RWPE2 (cell line): ENCODE data around the gene GP2.

Source experiments
- ATAC-seq: fragments of 200-7000 bp; cut with Tn5 transposase; 3 replicates; pipeline ENCODE4 v1.9.1; 2021; ENCODE audit warnings: low read depth
- DNase-seq: peaks from one replicate; pipeline ENCODE4 v3.0.0-alpha.2; 2020; ENCODE audit warnings: low spot score
- H3K27ac ChIP-seq: fragments of 450-650 bp; 2 replicates; pipeline ENCODE4 v1.5.1; 2017; ENCODE audit warnings: mild to moderate bottlenecking; ENCODE audit not compliant: poor library complexity, severe bottlenecking
- H3K27me3 ChIP-seq: fragments of 250-450 bp; sonication (Bioruptor Pico); 2 replicates; pipeline ENCODE4 v1.5.1; 2021; ENCODE audit warnings: mild to moderate bottlenecking, moderate library complexity; ENCODE audit not compliant: insufficient read depth, poor library complexity, severe bottlenecking
- H3K36me3 ChIP-seq: fragments of 250-450 bp; sonication (Bioruptor Pico); 2 replicates; pipeline ENCODE4 v1.5.1; 2020; ENCODE audit warnings: low read depth, mild to moderate bottlenecking, moderate library complexity
- H3K4me1 ChIP-seq: fragments of 250-450 bp; sonication (Bioruptor Pico); 2 replicates; pipeline ENCODE4 v1.5.1; 2021; ENCODE audit warnings: mild to moderate bottlenecking, moderate library complexity; ENCODE audit not compliant: insufficient read depth, poor library complexity, severe bottlenecking
- H3K4me3 ChIP-seq: fragments of 250-450 bp; sonication (Bioruptor Pico); 2 replicates; pipeline ENCODE4 v1.5.1; 2021; ENCODE audit warnings: mild to moderate bottlenecking, moderate library complexity; ENCODE audit not compliant: severe bottlenecking
- H3K9me3 ChIP-seq: fragments of 250-450 bp; sonication (Bioruptor Pico); 2 replicates; pipeline ENCODE4 v1.5.1; 2021; ENCODE audit warnings: mild to moderate bottlenecking, moderate library complexity; ENCODE audit not compliant: severe bottlenecking
- TF ChIP-seq, protein P1 (sequence below): fragments of 450-650 bp; IDR thresholded peaks from one replicate; pipeline ENCODE4 v1.5.1; 2017; ENCODE audit warnings: mild to moderate bottlenecking, moderate library complexity; ENCODE audit not compliant: poor library complexity, severe bottlenecking

Gene GP2

DNA sequence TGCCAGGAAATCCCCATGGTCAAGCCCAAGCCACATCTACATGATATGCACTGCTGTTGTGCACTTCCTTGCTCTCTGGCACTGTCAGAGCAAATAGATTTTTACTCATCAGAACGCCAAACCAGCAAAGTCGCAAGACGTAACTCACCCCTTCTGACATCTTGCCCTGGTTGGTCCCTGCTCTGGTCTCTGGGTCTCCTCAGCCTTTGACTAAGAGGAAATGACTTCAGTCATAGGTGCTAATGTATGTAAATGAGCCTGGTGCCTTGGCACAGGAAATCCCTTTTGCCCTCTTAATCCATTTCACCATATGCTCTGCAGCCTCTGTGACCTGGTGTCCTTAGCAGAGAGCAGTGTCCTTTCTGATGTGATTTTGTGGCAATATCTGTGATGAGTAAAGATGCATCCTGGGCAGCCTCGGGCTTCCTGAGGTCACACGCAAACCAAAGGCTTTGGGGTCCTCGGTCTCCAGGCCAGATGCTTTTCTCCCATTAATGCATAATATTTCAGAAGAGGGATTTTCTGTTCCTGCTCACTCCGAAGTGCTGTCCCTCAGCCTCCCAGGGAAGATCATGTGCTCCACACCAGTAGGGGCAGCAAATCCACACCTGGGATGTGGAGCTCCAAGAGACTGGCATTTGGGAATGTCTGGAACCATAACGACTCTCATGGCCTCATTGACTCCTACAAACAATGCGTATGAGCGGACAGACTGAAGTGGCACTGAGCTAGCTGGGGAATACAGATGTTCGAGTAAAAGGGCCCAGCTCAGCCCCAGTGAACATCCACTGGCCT lies 66.9 kb downstream of the GP2 start:
- no peak overlapping the region for H3K4me3 ChIP-seq
- no peaks in the 10 kb centered on the region for H3K4me1 ChIP-seq
- DNase-seq (no peak), ATAC-seq (no peak)
- TF ChIP-seq, protein P1, sequence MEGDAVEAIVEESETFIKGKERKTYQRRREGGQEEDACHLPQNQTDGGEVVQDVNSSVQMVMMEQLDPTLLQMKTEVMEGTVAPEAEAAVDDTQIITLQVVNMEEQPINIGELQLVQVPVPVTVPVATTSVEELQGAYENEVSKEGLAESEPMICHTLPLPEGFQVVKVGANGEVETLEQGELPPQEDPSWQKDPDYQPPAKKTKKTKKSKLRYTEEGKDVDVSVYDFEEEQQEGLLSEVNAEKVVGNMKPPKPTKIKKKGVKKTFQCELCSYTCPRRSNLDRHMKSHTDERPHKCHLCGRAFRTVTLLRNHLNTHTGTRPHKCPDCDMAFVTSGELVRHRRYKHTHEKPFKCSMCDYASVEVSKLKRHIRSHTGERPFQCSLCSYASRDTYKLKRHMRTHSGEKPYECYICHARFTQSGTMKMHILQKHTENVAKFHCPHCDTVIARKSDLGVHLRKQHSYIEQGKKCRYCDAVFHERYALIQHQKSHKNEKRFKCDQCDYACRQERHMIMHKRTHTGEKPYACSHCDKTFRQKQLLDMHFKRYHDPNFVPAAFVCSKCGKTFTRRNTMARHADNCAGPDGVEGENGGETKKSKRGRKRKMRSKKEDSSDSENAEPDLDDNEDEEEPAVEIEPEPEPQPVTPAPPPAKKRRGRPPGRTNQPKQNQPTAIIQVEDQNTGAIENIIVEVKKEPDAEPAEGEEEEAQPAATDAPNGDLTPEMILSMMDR, result no peak
- H3K36me3 ChIP-seq, result no peaks in the 10 kb centered on the region
- no peaks in the 10 kb centered on the region for H3K9me3 ChIP-seq
- H3K27me3 ChIP-seq, result peaks cover 7% of the 10 kb centered on the region
- no peak overlapping the region for H3K27ac ChIP-seq
